Ascending aorta (tissue), 2 donors: ENCODE data around the gene KRT2. TPM values are rescaled to one million over a fixed set of nuclear protein-coding genes. Genes with fewer than 3 reads are reported as not detected.

Experiments
- DNase-seq, 2 donors: peaks; one replicate each; pipeline ENCODE4 v3.0.0-alpha.2; 2019; ENCODE audit warnings: low spot score in 2 of 2
- H3K27ac ChIP-seq, 2 donors: fragments of 200-600 bp; sonication (generic); one replicate each; pipeline ENCODE4 v1.5.1; 2016 to 2017; ENCODE audit warnings: mild to moderate bottlenecking in 1 of 2
- H3K27me3 ChIP-seq: fragments of 200-600 bp; sonication (generic); one replicate; pipeline ENCODE4 v1.5.1; 2017
- H3K36me3 ChIP-seq, 2 donors: fragments of 200-600 bp; sonication (generic); one replicate each; pipeline ENCODE4 v1.5.1; 2016
- H3K4me1 ChIP-seq, 2 donors: fragments of 200-600 bp; sonication (generic); one replicate each; pipeline ENCODE4 v1.5.1; 2016 to 2017; ENCODE audit warnings: mild to moderate bottlenecking in 1 of 2
- H3K4me3 ChIP-seq, 2 donors: fragments of 200-600 bp; sonication (generic); one replicate each; pipeline ENCODE4 v1.5.1; 2016 to 2017; ENCODE audit warnings: mild to moderate bottlenecking in 1 of 2
- H3K9me3 ChIP-seq, 2 donors: fragments of 200-600 bp; sonication (generic); one replicate each; pipeline ENCODE4 v1.5.1; 2016
- intact Hi-C: fragments of 100-400 bp; cut with DNase I; formaldehyde crosslinking; loops from one replicate; pipeline ENCODE4 v1.15.1; 2023
- total RNA-seq: library from RNA; depleted of rRNA; stranded (reverse); fragments of >200 nt; gene quantifications from one replicate; pipeline ENCODE4 v1.1.0, GENCODE V29; 2016
- TF ChIP-seq, protein P1 (sequence below), 3 experiments: fragments of 200-600 bp in 2 of 3; fragments of 450-650 bp in 1 of 3; sonication (generic) in 2 of 3; IDR thresholded peaks; one replicate each; pipeline ENCODE4 v1.5.1; 2016 to 2019; ENCODE audit warnings: antibody characterized with exemption in 3 of 3, mild to moderate bottlenecking in 1 of 3, moderate library complexity in 1 of 3

Gene KRT2
- total RNA-seq, 1 donor from 2014 or later, result not detected

DNA sequence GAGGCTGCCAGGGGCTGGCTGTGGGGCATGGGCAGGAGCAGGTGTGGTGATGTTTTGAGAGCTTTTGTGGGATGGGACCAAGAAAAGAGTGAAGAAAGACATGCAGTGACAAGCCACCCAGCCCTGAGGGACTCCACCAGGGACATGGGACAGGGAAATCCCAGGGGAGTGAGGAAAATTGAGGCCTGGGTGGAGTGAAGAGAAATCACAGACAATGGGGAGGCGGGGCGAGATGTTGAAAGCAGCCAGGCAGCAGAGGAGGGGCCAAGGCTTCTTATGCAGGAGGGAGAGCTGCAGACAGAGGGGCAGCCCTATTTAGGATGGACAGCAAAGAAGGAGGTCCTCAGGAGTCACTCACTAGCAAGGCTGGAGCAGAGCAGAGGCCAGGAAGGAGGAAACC lies 32.4 kb upstream of the KRT2 start:
- Histone ChIP-seq H3K27ac (no peak overlapping the region), H3K27me3 (no peaks in the 10 kb centered on the region), H3K4me3 (no peak overlapping the region), H3K36me3 (no peaks in the 10 kb centered on the region), H3K9me3 (no peaks in the 10 kb centered on the region), H3K4me1 (no peaks in the 10 kb centered on the region)
- TF ChIP-seq, protein P1, sequence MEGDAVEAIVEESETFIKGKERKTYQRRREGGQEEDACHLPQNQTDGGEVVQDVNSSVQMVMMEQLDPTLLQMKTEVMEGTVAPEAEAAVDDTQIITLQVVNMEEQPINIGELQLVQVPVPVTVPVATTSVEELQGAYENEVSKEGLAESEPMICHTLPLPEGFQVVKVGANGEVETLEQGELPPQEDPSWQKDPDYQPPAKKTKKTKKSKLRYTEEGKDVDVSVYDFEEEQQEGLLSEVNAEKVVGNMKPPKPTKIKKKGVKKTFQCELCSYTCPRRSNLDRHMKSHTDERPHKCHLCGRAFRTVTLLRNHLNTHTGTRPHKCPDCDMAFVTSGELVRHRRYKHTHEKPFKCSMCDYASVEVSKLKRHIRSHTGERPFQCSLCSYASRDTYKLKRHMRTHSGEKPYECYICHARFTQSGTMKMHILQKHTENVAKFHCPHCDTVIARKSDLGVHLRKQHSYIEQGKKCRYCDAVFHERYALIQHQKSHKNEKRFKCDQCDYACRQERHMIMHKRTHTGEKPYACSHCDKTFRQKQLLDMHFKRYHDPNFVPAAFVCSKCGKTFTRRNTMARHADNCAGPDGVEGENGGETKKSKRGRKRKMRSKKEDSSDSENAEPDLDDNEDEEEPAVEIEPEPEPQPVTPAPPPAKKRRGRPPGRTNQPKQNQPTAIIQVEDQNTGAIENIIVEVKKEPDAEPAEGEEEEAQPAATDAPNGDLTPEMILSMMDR (IDR thresholded peaks at IDR 0.05), result no peak
- DNase-seq, result no peak
- intact Hi-C loops, result no loop called here

DNA sequence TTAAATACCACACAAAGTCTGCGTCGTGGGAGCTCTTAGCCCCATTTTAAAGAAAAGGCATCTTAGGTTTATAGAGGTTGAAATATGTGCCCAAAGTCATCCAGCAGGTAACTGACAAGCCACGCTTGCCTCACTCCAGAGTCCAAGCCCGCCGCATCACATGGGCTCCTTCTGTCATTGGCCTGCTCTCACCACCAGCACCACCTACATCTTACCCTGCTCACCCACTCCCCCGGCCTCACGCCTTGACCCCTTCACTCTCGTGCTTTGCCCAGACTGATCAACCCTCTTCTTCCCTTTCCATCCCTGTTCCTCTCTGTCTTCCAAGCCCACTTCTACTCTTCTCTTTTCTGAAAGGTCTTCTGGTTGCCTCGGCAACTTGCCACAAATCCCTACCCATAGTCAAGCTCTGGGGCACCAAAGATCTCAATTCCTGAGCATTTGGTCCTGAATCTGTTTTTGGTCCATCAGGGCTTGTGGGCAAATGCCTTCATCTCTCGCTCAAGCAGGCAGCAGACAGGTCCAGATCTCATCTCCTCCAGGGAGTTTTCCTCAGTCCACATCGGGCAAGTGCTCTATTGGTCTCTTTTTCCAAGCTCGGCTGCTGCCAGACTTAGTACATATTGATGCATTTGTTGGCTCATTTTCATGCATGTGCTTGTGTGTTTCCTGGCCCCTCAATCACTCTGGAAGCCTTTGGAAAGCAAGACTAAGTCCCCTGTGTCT lies 31.7 kb upstream of the KRT2 start:
- no peaks in the 10 kb centered on the region for H3K4me1 ChIP-seq
- H3K9me3 ChIP-seq, result no peaks in the 10 kb centered on the region
- DNase-seq, result no peak
- TF ChIP-seq, protein P1 (IDR thresholded peaks at IDR 0.05), result no peak
- intact Hi-C loops, result no loop called here
- no peak overlapping the region for H3K4me3 ChIP-seq
- H3K27ac ChIP-seq, result no peak overlapping the region
- H3K36me3 ChIP-seq, result no peaks in the 10 kb centered on the region
- no peaks in the 10 kb centered on the region for H3K27me3 ChIP-seq

DNA sequence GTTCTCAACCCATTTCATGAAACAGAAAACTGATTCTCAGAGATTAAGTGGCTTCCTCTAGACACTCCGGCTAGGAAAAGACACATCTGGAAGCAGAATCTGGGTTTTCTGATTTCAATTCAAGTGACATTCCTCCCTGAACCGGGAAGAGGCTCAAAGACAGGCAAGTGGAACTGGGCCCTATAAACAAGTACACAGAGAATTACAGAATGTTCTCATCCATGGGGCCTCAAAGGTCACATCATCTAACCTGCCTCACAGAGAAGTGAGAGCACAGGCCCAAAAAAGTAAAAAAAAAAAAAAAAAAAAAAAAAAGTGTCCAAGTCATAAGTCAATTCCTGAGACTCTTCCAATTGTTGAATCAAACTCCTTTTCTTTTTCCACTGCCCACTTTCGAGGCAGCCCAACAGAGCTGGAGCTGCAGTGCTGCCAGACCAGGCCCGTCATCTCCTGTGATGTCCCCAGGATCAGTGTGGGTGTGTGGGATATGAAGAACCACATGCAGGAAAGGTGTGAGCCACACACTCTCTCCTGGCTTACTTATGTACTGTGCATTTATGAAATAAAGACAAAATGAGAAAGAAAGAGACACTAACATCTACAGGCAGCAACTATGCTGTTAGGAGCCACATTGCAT lies 31.0 kb upstream of the KRT2 start:
- no peak for DNase-seq
- Histone ChIP-seq H3K27ac (no peak overlapping the region), H3K4me3 (no peak overlapping the region), H3K27me3 (no peaks in the 10 kb centered on the region), H3K36me3 (no peaks in the 10 kb centered on the region), H3K9me3 (no peaks in the 10 kb centered on the region), H3K4me1 (no peaks in the 10 kb centered on the region)
- intact Hi-C loops, result no loop called here
- TF ChIP-seq, protein P1 (IDR thresholded peaks at IDR 0.05), result no peak

DNA sequence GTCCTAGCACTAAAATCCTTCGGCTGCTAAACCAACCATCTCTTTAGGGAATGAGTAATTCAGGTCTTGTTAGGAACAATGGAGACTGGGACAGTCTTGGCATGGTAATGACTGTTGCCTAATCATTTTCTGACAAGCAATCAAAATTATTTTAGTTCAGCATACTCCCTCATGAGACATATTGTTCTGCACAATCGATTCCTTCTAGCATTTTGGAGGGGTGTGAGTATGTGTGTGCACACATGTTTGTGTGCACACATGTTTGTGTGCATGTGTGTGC lies 30.3 kb upstream of the KRT2 start:
- intact Hi-C loops, result no loop called here
- DNase-seq, result no peak
- H3K27me3 ChIP-seq, result no peaks in the 10 kb centered on the region
- no peaks in the 10 kb centered on the region for H3K36me3 ChIP-seq
- no peak overlapping the region for H3K4me3 ChIP-seq
- no peak overlapping the region for H3K27ac ChIP-seq
- no peaks in the 10 kb centered on the region for H3K9me3 ChIP-seq
- no peaks in the 10 kb centered on the region for H3K4me1 ChIP-seq
- TF ChIP-seq, protein P1 (IDR thresholded peaks at IDR 0.05), result no peak

- no peaks in the 10 kb centered on the region for H3K4me1 ChIP-seq
- no peak for DNase-seq
- H3K27me3 ChIP-seq, result no peaks in the 10 kb centered on the region
- intact Hi-C loops, result no loop called here
- H3K27ac ChIP-seq, result no peak overlapping the region
- no peaks in the 10 kb centered on the region for H3K9me3 ChIP-seq
- no peak overlapping the region for H3K4me3 ChIP-seq
- TF ChIP-seq, protein P1 (IDR thresholded peaks at IDR 0.05), result no peak
- no peaks in the 10 kb centered on the region for H3K36me3 ChIP-seq
Measured at GRCh38 chr12:52681526-52682380, 29.7 kb upstream of the KRT2 start.
